Ascending aorta (tissue), 2 donors: Measurements from ENCODE around the gene GPR137. TPM values are rescaled to one million over a fixed set of nuclear protein-coding genes. Genes with fewer than 3 reads are reported as not detected.

Experiments used
- DNase-seq, 2 donors: peaks; one replicate each; pipeline ENCODE4 v3.0.0-alpha.2; 2019; ENCODE audit warnings: low spot score in 2 of 2
- H3K27ac ChIP-seq, 2 donors: fragments of 200-600 bp; sonication (generic); one replicate each; pipeline ENCODE4 v1.5.1; 2016 to 2017; ENCODE audit warnings: mild to moderate bottlenecking in 1 of 2
- H3K27me3 ChIP-seq: fragments of 200-600 bp; sonication (generic); one replicate; pipeline ENCODE4 v1.5.1; 2017
- H3K36me3 ChIP-seq, 2 donors: fragments of 200-600 bp; sonication (generic); one replicate each; pipeline ENCODE4 v1.5.1; 2016
- H3K4me1 ChIP-seq, 2 donors: fragments of 200-600 bp; sonication (generic); one replicate each; pipeline ENCODE4 v1.5.1; 2016 to 2017; ENCODE audit warnings: mild to moderate bottlenecking in 1 of 2
- H3K4me3 ChIP-seq, 2 donors: fragments of 200-600 bp; sonication (generic); one replicate each; pipeline ENCODE4 v1.5.1; 2016 to 2017; ENCODE audit warnings: mild to moderate bottlenecking in 1 of 2
- H3K9me3 ChIP-seq, 2 donors: fragments of 200-600 bp; sonication (generic); one replicate each; pipeline ENCODE4 v1.5.1; 2016
- intact Hi-C: fragments of 100-400 bp; cut with DNase I; formaldehyde crosslinking; loops from one replicate; pipeline ENCODE4 v1.15.1; 2023
- total RNA-seq: library from RNA; depleted of rRNA; stranded (reverse); fragments of >200 nt; gene quantifications from one replicate; pipeline ENCODE4 v1.1.0, GENCODE V29; 2016
- TF ChIP-seq, protein P1 (sequence below), 3 experiments: fragments of 200-600 bp in 2 of 3; fragments of 450-650 bp in 1 of 3; sonication (generic) in 2 of 3; IDR thresholded peaks; one replicate each; pipeline ENCODE4 v1.5.1; 2016 to 2019; ENCODE audit warnings: antibody characterized with exemption in 3 of 3, mild to moderate bottlenecking in 1 of 3, moderate library complexity in 1 of 3

GPR137 gene
- total RNA-seq, 1 donor from 2014 or later: 3.9 TPM

DNA sequence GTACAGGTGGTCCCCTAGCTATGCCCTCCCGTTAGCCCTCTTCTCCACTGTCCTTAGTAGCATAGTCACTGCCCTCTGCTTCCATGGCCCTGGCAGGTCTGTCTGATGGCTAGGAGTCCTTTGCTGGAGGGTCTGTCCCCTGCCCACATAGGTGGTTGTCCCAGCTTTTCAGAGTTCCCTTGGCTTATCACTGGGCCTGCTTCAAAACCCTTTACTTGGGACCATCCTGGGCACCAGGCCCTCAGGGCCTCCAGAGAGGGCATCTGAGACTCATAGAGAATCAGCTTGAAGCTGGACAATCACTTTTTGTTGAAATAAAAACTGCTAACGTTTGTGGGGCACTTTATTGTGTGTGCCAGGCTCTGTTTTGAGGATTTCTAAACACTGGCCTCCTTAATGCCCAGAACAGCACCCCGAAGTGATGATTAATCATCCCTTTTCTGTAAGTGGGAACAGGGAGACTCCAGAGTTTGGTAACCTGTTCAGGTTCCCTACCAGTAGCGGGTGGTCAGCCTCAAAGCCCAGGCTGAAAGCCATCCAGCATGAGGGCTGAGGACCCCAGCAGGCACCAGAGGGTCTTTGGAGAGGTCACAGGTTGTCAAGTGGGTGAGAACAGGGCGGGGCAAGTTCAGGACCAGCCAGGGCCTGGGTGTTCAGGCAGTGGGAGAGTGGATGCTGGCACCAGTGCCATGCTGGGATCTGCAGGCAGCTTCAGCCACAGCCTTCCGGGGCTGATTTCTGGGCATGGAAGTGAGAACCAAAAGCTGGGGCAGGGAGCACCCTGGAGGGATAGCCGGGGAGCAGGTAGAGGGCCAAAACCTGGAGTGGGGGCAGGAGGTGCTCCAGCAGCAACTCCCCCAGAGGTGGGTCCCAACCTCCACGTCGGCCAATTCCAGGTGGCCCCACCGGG lies 5.0 kb downstream of the GPR137 start:
- Histone ChIP-seq H3K9me3 (no peaks in the 10 kb centered on the region), H3K27ac (no peak overlapping the region), H3K27me3 (peaks cover 13% of the 10 kb centered on the region), H3K4me1 (peaks cover 10 to 16% of the 10 kb centered on the region in 2 donors), H3K36me3 (no peaks in the 10 kb centered on the region), H3K4me3 (no peak overlapping the region)
- DNase-seq: no peak
- intact Hi-C loops: no loop called here
- TF ChIP-seq, protein P1, sequence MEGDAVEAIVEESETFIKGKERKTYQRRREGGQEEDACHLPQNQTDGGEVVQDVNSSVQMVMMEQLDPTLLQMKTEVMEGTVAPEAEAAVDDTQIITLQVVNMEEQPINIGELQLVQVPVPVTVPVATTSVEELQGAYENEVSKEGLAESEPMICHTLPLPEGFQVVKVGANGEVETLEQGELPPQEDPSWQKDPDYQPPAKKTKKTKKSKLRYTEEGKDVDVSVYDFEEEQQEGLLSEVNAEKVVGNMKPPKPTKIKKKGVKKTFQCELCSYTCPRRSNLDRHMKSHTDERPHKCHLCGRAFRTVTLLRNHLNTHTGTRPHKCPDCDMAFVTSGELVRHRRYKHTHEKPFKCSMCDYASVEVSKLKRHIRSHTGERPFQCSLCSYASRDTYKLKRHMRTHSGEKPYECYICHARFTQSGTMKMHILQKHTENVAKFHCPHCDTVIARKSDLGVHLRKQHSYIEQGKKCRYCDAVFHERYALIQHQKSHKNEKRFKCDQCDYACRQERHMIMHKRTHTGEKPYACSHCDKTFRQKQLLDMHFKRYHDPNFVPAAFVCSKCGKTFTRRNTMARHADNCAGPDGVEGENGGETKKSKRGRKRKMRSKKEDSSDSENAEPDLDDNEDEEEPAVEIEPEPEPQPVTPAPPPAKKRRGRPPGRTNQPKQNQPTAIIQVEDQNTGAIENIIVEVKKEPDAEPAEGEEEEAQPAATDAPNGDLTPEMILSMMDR (IDR thresholded peaks at IDR 0.05): no peak

DNA sequence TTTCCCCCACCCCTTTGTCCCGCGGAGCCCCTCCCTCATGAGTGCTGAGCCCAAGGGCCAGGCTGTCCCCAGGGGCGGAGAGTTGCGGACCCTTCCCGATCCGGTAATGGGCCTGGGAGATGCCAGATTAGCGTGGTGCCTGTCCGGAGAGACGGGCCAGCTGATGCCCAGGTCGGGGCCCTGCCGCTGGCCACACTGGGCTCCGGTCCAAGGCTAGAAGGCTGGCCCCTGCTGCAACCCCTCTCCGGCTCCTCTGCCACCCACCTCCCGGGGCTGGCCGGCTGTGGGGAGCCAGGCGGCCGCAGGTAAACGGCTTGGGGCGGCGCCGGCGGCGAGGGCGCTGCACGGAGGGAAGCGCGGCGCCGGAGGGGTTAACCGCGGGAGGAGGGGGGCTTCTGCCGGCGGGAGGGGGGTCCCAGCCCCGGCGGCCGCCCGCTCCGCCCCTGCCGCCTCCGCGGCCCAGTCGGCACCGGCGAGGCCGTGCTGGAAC lies 5.7 kb downstream of the GPR137 start, which contains the start of gene KCNK4:
Gene KCNK4 (plus strand): TSS at position 41 of the 490 bp plus-strand sequence. CDS start 1,717 bp downstream, outside the sequence.
- Histone ChIP-seq H3K4me1 (peaks cover 7 to 11% of the 10 kb centered on the region in 2 donors), H3K27ac (no peak within 1 kb of the TSS), H3K27me3 (peaks cover 13% of the 10 kb centered on the region), H3K9me3 (no peaks in the 10 kb centered on the region), H3K36me3 (no peaks in the 10 kb centered on the region), H3K4me3 (peak within 1 kb of the TSS; percentile 47 to 61)
- no peak for DNase-seq
- TF ChIP-seq, protein P1 (IDR thresholded peaks at IDR 0.05): no peak
- intact Hi-C loops: no loop called here

DNA sequence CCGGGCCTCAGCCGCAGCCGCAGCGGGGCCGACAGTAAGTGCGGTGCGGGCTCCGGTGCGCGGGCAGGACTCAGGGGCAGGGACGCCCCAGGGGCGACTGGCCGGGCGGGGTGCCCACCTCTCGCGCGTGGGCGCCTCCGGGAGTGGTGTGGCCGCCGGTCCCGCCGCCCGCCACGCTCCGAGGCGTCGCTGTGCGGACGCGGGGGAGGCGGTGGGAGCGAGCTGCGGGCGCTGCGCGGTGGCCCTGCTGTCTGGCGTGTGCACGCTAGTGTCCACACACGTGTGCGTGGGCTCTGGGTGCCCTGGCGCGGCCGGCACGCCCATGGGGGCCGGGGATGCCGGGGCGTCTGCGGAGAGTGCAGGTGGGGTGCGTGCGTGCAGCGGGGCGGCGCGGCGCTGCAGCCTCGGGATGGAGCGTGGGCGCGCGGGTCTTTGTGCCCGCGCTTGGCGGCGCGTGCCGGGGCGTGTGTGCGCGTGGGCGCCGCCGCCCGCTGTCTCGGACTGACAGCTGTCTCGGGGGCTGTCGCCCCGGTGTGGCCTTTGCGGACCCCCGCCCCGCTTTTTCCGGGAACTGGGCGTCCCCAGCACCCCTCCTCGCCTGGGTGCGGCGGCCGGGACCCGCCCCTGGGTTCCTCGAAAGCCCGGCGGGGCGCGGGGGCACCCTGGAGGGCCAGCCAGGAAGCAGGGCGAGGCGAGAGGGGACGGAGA lies 6.3 kb downstream of the GPR137 start:
- Histone ChIP-seq H3K36me3 (no peaks in the 10 kb centered on the region), H3K4me1 (peaks cover 7 to 10% of the 10 kb centered on the region in 2 donors), H3K27ac (no peak overlapping the region), H3K9me3 (no peaks in the 10 kb centered on the region), H3K27me3 (peaks cover 15% of the 10 kb centered on the region), H3K4me3 (peak overlapping the region; percentile 47 to 61)
- DNase-seq: no peak
- intact Hi-C loops: no loop called here
- TF ChIP-seq, protein P1 (IDR thresholded peaks at IDR 0.05): no peak

DNA sequence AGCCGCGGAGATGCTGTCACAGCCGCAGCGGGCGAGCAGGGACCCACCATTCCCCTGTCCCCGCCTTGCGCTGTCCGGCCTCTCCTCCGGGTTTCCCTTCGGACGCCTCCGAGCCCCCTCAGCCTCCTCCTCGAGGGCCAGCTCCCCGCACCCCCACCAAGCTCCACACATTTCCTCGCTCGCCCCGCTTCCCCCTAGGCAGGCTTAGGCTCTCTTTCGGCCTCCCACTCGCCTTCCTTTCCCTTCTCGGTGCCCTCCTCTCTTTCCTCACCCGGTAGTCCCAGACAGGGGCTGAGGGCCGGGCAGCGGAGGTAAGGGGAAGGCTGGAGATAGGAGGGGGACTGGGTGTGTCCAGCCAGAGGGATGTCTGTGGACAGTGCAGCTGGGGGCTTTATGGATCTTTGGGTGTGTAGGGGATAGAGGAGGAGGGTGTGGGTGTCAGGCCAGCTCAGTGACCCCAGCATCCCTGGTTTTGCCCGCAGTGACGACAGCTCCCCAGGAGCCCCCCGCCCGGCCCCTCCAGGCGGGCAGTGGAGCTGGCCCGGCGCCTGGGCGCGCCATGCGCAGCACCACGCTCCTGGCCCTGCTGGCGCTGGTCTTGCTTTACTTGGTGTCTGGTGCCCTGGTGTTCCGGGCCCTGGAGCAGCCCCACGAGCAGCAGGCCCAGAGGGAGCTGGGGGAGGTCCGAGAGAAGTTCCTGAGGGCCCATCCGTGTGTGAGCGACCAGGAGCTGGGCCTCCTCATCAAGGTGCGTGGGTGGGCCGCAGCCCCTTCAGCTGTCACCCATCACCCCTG lies 7.0 kb downstream of the GPR137 start:
- intact Hi-C loops: no loop called here
- DNase-seq: no peak
- TF ChIP-seq, protein P1 (IDR thresholded peaks at IDR 0.05): no peak
- H3K4me3 ChIP-seq: peak overlapping the region; percentile 47 to 61
- H3K9me3 ChIP-seq: no peaks in the 10 kb centered on the region
- peaks cover 7 to 10% of the 10 kb centered on the region in 2 donors for H3K4me1 ChIP-seq
- H3K27ac ChIP-seq: no peak overlapping the region
- H3K36me3 ChIP-seq: no peaks in the 10 kb centered on the region
- H3K27me3 ChIP-seq: peaks cover 22% of the 10 kb centered on the region

DNA sequence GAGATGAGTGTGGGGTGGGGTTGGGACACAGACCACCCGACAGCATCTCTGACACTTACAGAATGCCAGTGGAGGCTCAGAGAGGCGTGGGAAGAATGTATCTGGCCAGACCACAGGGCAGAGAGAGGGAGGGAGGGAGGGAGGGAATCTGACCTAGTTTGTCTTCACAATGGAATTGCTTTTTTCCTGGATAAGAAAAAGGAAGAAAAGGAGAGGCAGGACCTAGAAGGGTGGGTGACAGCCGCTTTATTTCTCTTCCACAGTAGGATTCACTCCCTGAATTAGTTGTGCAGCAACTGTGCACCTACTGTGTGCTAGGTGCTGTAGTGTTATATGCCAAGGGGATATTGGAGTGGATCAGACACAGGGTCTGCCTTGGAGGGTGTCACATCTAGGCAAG lies 9.1 kb downstream of the GPR137 start:
- H3K4me3 ChIP-seq: no peak overlapping the region
- no peak overlapping the region for H3K27ac ChIP-seq
- peaks cover 22% of the 10 kb centered on the region for H3K27me3 ChIP-seq
- no peak for DNase-seq
- H3K4me1 ChIP-seq: peaks cover 7 to 13% of the 10 kb centered on the region in 2 donors
- no peaks in the 10 kb centered on the region for H3K9me3 ChIP-seq
- TF ChIP-seq, protein P1 (IDR thresholded peaks at IDR 0.05): no peak
- H3K36me3 ChIP-seq: no peaks in the 10 kb centered on the region
- intact Hi-C loops: no loop called here
